Measurements from ENCODE around the gene KLHL24.
"Not testable (repeated sequence)": the region's sequence is repeated elsewhere in the genome, so short reads cannot be mapped to it uniquely, and the experiment has no call there.

Gene KLHL24

GRCh38 chr3:183697610-183698317, 62.3 kb downstream of the KLHL24 start, which contains the start of gene YEATS2:
YEATS2 (plus strand) TSS chr3:183697797; CDS start chr3:183715163, 17,366 bp downstream.
- no peak for DNase-seq

GRCh38 chr3:183698318-183698751, 62.9 kb downstream of the KLHL24 start:
- DNase-seq: no peak

GRCh38 chr3:183698756-183699155, 63.3 kb downstream of the KLHL24 start:
- no peak for DNase-seq

- DNase-seq: no peak
Measured at GRCh38 chr3:183699238-183699947, 64.0 kb downstream of the KLHL24 start.

GRCh38 chr3:183701744-183702143, 66.3 kb downstream of the KLHL24 start:
- DNase-seq: no peak

- not testable (repeated sequence) for DNase-seq
Measured at GRCh38 chr3:183703892-183704291, 68.5 kb downstream of the KLHL24 start.

- no peak for DNase-seq
Measured at GRCh38 chr3:183710231-183710630, 74.8 kb downstream of the KLHL24 start.

GRCh38 chr3:183711516-183711915, 76.1 kb downstream of the KLHL24 start:
- DNase-seq: no peak

GRCh38 chr3:183714622-183715021, 79.2 kb downstream of the KLHL24 start:
- no peak for DNase-seq

- no peak for DNase-seq
Measured at GRCh38 chr3:183718012-183718411, 82.6 kb downstream of the KLHL24 start.

- DNase-seq: no peak
Measured at GRCh38 chr3:183725387-183725786, 90.0 kb downstream of the KLHL24 start.

GRCh38 chr3:183728204-183728603, 92.8 kb downstream of the KLHL24 start:
- no peak for DNase-seq

GRCh38 chr3:183730361-183730760, 94.9 kb downstream of the KLHL24 start:
- DNase-seq: no peak

- no peak for DNase-seq
Measured at GRCh38 chr3:183731611-183732010, 96.2 kb downstream of the KLHL24 start.

- no peak for DNase-seq
Measured at GRCh38 chr3:183733553-183733952, 98.1 kb downstream of the KLHL24 start.
